HepG2 (cell line): ENCODE measurements around the gene TEX47. TPM values are rescaled to one million over a fixed set of nuclear protein-coding genes. Genes with fewer than 3 reads are reported as not detected.

Source experiments
- ATAC-seq: fragments of 200-7000 bp; cut with Tn5 transposase; 3 replicates; pipeline ENCODE4 v1.9.1; 2020; ENCODE audit warnings: mild to moderate bottlenecking, moderate library complexity
- BruUV-seq: library from RNA; stranded (reverse); fragments of 400-500 nt; replicated peaks from 2 replicates; lab custom pipeline; 2021; lab: Mats Ljungman, UMichigan
- CTCF ChIA-PET: fragments of 300-600 bp; formaldehyde crosslinking; extraction: SDS; loops from one replicate; lab custom pipeline; 2021; ENCODE audit warnings: low total read pairs, inconsistent platforms, low intra/inter-chr PET ratio; lab: Yijun Ruan, JAX
- POLR2A ChIA-PET: fragments of 350-600 bp; sonication (Branson Sonifier 250); formaldehyde crosslinking; loops from one replicate; lab custom pipeline; 2020; ENCODE audit warnings: antibody characterized with exemption, inconsistent platforms; lab: Yijun Ruan, JAX
- DNase-seq: peaks from one replicate; pipeline ENCODE4 v3.0.0-alpha.2; 2015; ENCODE audit warnings: low spot score
- FAIRE-seq: peaks from 3 replicates; lab custom pipeline; 2011; peaks lifted over from hg19 to GRCh38; lab: Jason Lieb, UNC
- H2AFZ ChIP-seq: one replicate; pipeline ENCODE4 v1.6.1; 2011; ENCODE audit warnings: low read length, inconsistent platforms
- H3K27ac ChIP-seq: fragments of 300-600 bp; 3 replicates; pipeline ENCODE4 v1.8.0; 2011; ENCODE audit warnings: mixed run types, mild to moderate bottlenecking, mixed read lengths, low read length, inconsistent platforms; ENCODE audit not compliant: insufficient read depth; ENCODE audit errors: extremely low read length
- H3K27me3 ChIP-seq, 2 experiments: fragments of 200-600 bp in 1 of 2; 2 replicates in 1 of 2; 3 replicates in 1 of 2; pipeline versions ENCODE4 v1.6.0 to v1.8.0; 2011; ENCODE audit warnings: low read length in 2 of 2, mild to moderate bottlenecking in 2 of 2, moderate library complexity in 2 of 2, inconsistent platforms in 1 of 2; ENCODE audit not compliant: insufficient read depth in 2 of 2, control insufficient read depth in 1 of 2
- H3K36me3 ChIP-seq, 2 experiments: fragments of 200-600 bp in 1 of 2; replicated peaks in 1 of 2; 2 replicates in 1 of 2; 3 replicates in 1 of 2; pipeline versions ENCODE4 v1.5.1 to v1.8.0; 2011; ENCODE audit warnings: low read length in 2 of 2, inconsistent platforms in 1 of 2; ENCODE audit not compliant: insufficient read depth in 2 of 2, control insufficient read depth in 1 of 2
- H3K4me1 ChIP-seq: 2 replicates; pipeline ENCODE4 v1.5.1; 2012; ENCODE audit warnings: low read length, inconsistent platforms; ENCODE audit not compliant: insufficient read depth
- H3K4me2 ChIP-seq: 2 replicates; pipeline ENCODE4 v1.6.0; 2011; ENCODE audit warnings: low read depth, low read length, inconsistent platforms
- H3K4me3 ChIP-seq, 3 experiments: fragments of 200-600 bp in 1 of 3; sonication (generic), shearing (Covaris generic) in 1 of 3; replicated peaks in 1 of 3; 2 replicates each; pipeline ENCODE4 v1.5.1; 2011 to 2016; ENCODE audit warnings: low read length in 3 of 3, inconsistent platforms in 2 of 3, low read depth in 2 of 3, mild to moderate bottlenecking in 2 of 3, control low read depth in 1 of 3, mixed read lengths in 1 of 3; ENCODE audit not compliant: insufficient read depth in 1 of 3
- H3K79me2 ChIP-seq: one replicate; pipeline ENCODE4 v1.6.1; 2011; ENCODE audit warnings: low read length, inconsistent platforms; ENCODE audit not compliant: insufficient read depth
- H3K9ac ChIP-seq: 2 replicates; pipeline ENCODE4 v1.6.0; 2011; ENCODE audit warnings: mild to moderate bottlenecking, low read depth, low read length, inconsistent platforms; ENCODE audit not compliant: insufficient read depth
- H3K9me3 ChIP-seq: 2 replicates; pipeline ENCODE4 v1.5.1; 2012; ENCODE audit warnings: mild to moderate bottlenecking, low read length
- H4K20me1 ChIP-seq: 2 replicates; pipeline ENCODE4 v1.6.0; 2011; ENCODE audit warnings: inconsistent platforms, mild to moderate bottlenecking, low read length, moderate library complexity; ENCODE audit not compliant: insufficient read depth
- BCL6 ChIP-seq: IDR thresholded peaks from 2 replicates; pipeline ENCODE4 v1.6.1; 2016; ENCODE audit warnings: missing genetic modification reagents, missing compliant biosample characterization
- CENPT ChIP-seq: sonication (generic); formaldehyde crosslinking; IDR thresholded peaks from 2 replicates; pipeline ENCODE4 v1.8.0; 2022; ENCODE audit warnings: low read depth, mild to moderate bottlenecking, moderate library complexity, missing genetic modification reagents
- FOSL1 ChIP-seq: sonication (generic); formaldehyde crosslinking; IDR thresholded peaks from 2 replicates; pipeline ENCODE4 v1.9.0; 2021; ENCODE audit warnings: missing genetic modification reagents, borderline replicate concordance
- HHEX ChIP-seq: IDR thresholded peaks from 2 replicates; pipeline ENCODE4 v1.6.1; 2016; ENCODE audit warnings: control low read depth
- HNRNPK ChIP-seq: fragments of 200-400 bp; formaldehyde crosslinking; IDR thresholded peaks from 2 replicates; pipeline ENCODE4 v1.6.1; 2018; ENCODE audit warnings: low read length, low read depth, moderate library complexity, mild to moderate bottlenecking; ENCODE audit not compliant: poor library complexity, severe bottlenecking
- KLF6 ChIP-seq: IDR thresholded peaks from 2 replicates; pipeline ENCODE4 v1.8.0; 2016; ENCODE audit warnings: missing biosample characterization, missing genetic modification reagents
- MLLT10 ChIP-seq: sonication (generic); formaldehyde crosslinking; IDR thresholded peaks from 2 replicates; pipeline ENCODE4 v1.4.0; 2020; ENCODE audit warnings: missing genetic modification reagents
- NR2F6 ChIP-seq, 2 experiments: IDR thresholded peaks; 2 replicates each; pipeline ENCODE4 v1.6.1; 2016; ENCODE audit warnings: antibody characterized with exemption in 1 of 2, mild to moderate bottlenecking in 1 of 2
- SNRNP70 ChIP-seq: fragments of 200-400 bp; formaldehyde crosslinking; IDR thresholded peaks from 2 replicates; pipeline ENCODE4 v1.6.1; 2017; ENCODE audit warnings: mild to moderate bottlenecking, low read depth, low read length, moderate library complexity
- TBL1XR1 ChIP-seq: fragments of 150-350 bp; IDR thresholded peaks from 2 replicates; pipeline ENCODE4 v1.6.1; 2014; ENCODE audit warnings: borderline replicate concordance, low read length; ENCODE audit not compliant: partially characterized antibody
- ZNF3 ChIP-seq: IDR thresholded peaks from 2 replicates; pipeline ENCODE4 v1.7.0; 2017; ENCODE audit warnings: inconsistent platforms
- ZNF333 ChIP-seq: sonication (generic); formaldehyde crosslinking; IDR thresholded peaks from 2 replicates; pipeline ENCODE4 v1.4.0; 2020; ENCODE audit warnings: mild to moderate bottlenecking, missing genetic modification reagents, borderline replicate concordance
- ZNF367 ChIP-seq: sonication (generic); formaldehyde crosslinking; IDR thresholded peaks from 2 replicates; pipeline ENCODE4 v1.4.0; 2020; ENCODE audit warnings: missing genetic modification reagents, borderline replicate concordance
- ZNF616 ChIP-seq: sonication (generic); formaldehyde crosslinking; IDR thresholded peaks from 2 replicates; pipeline ENCODE4 v1.5.0; 2020; ENCODE audit warnings: low read depth, mild to moderate bottlenecking, missing genetic modification reagents
- ZNF878 ChIP-seq: sonication (generic); formaldehyde crosslinking; IDR thresholded peaks from 2 replicates; pipeline ENCODE4 v1.8.1; 2023; ENCODE audit warnings: mild to moderate bottlenecking, missing genetic modification reagents, moderate library complexity
- WGBS: methylation state at CpG from one replicate; pipeline ENCODE4 v1.1.6; 2017; ENCODE audit warnings: low lambda C conversion rate; 5-methylcytosine and 5-hydroxymethylcytosine counted together
- in situ Hi-C: cut with HindIII; loops from 2 replicates; pipeline ENCODE4 v1.10.0; 2017; ENCODE audit warnings: low pct_unique_long_range_greater_than_20kb; ENCODE audit not compliant: extremely low pct_ligation_motif_present
- intact Hi-C: fragments of 100-400 bp; cut with micrococcal nuclease; formaldehyde crosslinking; loops from one replicate; pipeline ENCODE4 v1.10.0; 2022; ENCODE audit not compliant: unreplicated experiment
- polyA plus RNA-seq, 8 experiments: library from polyadenylated mRNA; depleted of rRNA in 3 of 8; stranded (reverse) in 7 of 8; unstranded in 1 of 8; fragments of >200 nt; fragmentation: Illumina TruSeq in 4 of 8; extraction: Trizol in 4 of 8; gene quantifications; 2 replicates each; pipeline versions ENCODE4 v1.2.1 to v1.2.3, GENCODE V29; 2011 to 2016; ENCODE audit warnings: low read depth in 4 of 8, missing spikeins in 1 of 8, mixed read lengths in 1 of 8; ENCODE audit not compliant: insufficient read depth in 1 of 8
- total RNA-seq, 5 experiments: library from RNA; depleted of rRNA; stranded (reverse); fragments of >200 nt; fragmentation: Illumina TruSeq; extraction: Trizol; gene quantifications; 2 replicates each; pipeline ENCODE4 v1.2.3, GENCODE V29; 2016; ENCODE audit warnings: low read depth in 1 of 5
- TF ChIP-seq, protein P1 (sequence below): sonication (generic); formaldehyde crosslinking; IDR thresholded peaks from 2 replicates; pipeline ENCODE4 v1.4.0; 2020; ENCODE audit warnings: mild to moderate bottlenecking, missing genetic modification reagents

The TEX47 gene
- total and polyA plus RNA-seq, 2 of the 13 experiments (the other 11 are each of a cell fraction or from before 2014, with no cell fraction given), result not detected

DNA sequence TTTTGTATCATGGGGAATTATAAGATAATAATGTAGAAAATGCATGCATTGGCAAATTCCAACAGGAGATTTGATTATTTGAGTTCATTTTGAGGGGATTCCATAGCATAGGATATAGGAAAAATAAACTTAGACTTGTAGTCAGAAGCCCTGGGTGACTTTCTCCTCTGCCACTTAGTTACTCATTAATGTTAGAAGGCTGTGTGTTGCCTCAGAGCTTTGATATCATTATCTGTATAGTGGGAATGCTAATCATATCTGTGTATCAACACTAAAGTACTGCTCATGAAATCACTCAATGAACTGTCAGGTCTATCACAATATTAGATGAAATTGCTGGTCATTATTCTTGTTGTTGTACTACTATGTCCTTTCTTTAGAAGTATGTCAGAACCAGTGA is 23.0 kb upstream of the TEX47 start (continued):
- TF ChIP-seq, protein P1, sequence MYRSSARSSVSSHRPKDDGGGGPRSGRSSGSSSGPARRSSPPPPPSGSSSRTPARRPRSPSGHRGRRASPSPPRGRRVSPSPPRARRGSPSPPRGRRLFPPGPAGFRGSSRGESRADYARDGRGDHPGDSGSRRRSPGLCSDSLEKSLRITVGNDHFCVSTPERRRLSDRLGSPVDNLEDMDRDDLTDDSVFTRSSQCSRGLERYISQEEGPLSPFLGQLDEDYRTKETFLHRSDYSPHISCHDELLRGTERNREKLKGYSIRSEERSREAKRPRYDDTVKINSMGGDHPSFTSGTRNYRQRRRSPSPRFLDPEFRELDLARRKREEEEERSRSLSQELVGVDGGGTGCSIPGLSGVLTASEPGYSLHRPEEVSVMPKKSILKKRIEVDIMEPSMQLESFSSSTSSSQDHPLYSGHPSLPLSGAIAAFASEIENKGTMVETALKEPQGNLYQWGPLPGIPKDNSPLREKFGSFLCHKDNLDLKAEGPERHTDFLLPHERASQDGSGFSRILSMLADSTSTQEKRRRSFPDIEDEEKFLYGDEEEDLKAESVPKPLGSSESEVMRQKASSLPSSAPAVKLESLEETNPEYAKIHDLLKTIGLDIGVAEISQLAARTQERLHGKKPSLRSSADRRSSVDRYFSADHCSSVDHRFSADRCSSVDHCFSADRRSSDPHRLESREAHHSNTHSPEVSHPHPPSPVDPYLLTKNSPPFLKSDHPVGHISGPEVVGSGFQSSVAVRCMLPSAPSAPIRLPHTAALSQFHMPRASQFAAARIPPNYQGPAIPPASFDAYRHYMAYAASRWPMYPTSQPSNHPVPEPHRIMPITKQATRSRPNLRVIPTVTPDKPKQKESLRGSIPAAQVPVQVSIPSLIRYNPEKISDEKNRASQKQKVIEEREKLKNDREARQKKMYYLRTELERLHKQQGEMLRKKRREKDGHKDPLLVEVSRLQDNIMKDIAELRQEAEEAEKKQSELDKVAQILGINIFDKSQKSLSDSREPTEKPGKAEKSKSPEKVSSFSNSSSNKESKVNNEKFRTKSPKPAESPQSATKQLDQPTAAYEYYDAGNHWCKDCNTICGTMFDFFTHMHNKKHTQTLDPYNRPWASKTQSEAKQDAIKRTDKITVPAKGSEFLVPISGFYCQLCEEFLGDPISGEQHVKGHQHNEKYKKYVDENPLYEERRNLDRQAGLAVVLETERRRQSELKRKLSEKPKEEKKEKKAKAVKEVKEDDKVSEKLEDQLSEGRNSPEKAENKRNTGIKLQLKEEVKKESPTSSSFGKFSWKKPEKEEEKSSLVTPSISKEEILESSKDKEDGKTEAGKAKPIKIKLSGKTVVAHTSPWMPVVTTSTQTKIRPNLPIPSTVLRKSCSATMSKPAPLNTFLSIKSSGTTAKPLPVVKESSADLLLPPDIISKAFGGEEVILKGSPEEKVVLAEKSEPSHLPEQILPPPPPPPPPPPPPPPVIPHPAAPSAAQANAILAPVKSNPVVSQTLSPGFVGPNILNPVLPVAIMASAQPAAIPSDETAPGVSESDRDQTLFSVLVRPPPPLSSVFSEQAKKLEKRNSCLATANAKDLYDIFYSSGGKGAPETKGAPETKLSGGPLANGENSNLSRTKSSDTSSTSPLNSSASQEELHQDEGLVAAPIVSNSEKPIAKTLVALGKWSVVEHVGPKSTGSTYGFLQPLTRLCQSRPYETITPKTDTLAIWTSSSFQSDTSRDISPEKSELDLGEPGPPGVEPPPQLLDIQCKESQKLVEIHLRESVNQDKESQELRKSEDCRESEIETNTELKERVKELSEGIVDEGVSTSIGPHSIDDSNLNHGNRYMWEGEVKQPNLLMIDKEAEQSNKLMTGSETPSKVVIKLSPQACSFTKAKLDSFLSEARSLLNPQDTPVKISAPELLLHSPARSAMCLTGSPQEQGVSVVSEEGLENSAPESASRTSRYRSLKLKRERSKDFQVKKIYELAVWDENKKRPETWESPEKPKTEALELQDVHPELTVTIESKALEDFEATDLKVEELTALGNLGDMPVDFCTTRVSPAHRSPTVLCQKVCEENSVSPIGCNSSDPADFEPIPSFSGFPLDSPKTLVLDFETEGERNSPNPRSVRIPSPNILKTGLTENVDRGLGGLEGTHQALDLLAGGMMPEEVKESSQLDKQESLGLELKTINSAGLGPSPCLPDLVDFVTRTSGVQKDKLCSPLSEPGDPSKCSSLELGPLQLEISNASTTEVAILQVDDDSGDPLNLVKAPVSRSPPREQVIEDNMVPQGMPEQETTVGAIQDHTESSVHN (CRISPR knock-in tag), result no peak

DNA sequence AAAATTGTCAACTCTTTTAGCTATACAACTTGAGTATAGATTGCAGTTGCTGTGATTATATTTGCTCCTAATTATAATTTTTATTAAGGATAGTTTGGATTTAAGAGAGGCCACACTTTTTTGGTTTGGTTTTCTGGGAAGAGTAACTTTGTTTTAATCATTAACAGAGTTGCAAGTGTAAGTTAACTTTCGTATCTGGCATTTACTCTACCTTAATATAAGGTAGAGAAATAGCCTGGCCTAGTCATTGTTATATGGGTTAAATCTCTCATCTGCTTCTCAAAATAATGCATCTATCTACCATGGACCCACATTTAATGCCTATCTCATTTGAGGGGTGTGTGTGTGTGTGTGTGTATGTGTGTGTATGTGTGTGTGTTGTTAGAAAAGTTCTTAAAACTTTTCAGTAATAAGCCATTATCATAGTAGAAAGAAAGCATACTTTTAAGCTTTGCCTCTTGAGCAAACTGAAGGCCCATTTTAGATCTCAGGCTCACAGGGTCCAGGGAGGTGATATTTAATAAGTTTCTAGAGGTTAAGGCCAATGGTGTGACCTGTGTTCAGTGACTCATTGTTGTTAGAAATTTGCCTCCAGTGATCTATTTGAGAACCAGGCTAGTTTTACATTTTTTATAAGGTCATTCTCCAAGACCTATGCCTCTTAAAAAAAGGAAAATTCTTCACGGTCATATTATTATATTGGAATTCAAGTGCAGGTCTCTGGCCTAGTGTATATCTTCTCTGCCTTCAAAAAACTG is 10.9 kb upstream of the TEX47 start:
- in situ Hi-C loops, result no loop called here
- TF ChIP-seq FOSL1 (CRISPR knock-in tag) (no peak), BCL6 (CRISPR knock-in tag) (no peak), TBL1XR1 (no peak), SNRNP70 (no peak), ZNF878 (CRISPR knock-in tag) (no peak), ZNF333 (CRISPR knock-in tag) (no peak), ZNF3 (CRISPR knock-in tag) (no peak), KLF6 (no peak), HNRNPK (no peak), ZNF616 (CRISPR knock-in tag) (no peak), HHEX (no peak), CENPT (CRISPR knock-in tag) (no peak), NR2F6 (IDR thresholded peaks at IDR 0.05) (no peak), NR2F6 (CRISPR knock-in tag; IDR thresholded peaks at IDR 0.05) (no peak), MLLT10 (no peak), ZNF367 (CRISPR knock-in tag) (no peak)

More for the DNA sequence above, 10.9 kb upstream of the TEX47 start:
- ATAC-seq, result no peak
- no peak overlapping the region for H3K27ac ChIP-seq
- DNase-seq, result no peak
- H3K27me3 ChIP-seq, result no peaks in the 10 kb centered on the region
- ChIA-PET CTCF (no interaction called here), POLR2A (no interaction called here)
- no peak for FAIRE-seq
- no peak overlapping the region for H3K4me3 ChIP-seq
- no peaks in the 10 kb centered on the region for H3K4me1 ChIP-seq
- no peaks in the 10 kb centered on the region for H3K36me3 ChIP-seq
- no peak overlapping the region for H2AFZ ChIP-seq
- no peaks in the 10 kb centered on the region for H4K20me1 ChIP-seq
- H3K9me3 ChIP-seq, result no peaks in the 10 kb centered on the region
- H3K79me2 ChIP-seq, result no peaks in the 10 kb centered on the region
- H3K4me2 ChIP-seq, result no peak overlapping the region
- intact Hi-C loops, result no loop called here
- H3K9ac ChIP-seq, result no peak overlapping the region
- 0% methylated on average over 2 of the region's 2 CpGs for WGBS
- no TSS peak for BruUV-seq
